HepG2 (cell line): ENCODE measurements around the gene PTPN14. TPM values are rescaled to one million over a fixed set of nuclear protein-coding genes. Genes with fewer than 3 reads are reported as not detected.

Experiments
- ATAC-seq: fragments of 200-7000 bp; cut with Tn5 transposase; 3 replicates; pipeline ENCODE4 v1.9.1; 2020; ENCODE audit warnings: mild to moderate bottlenecking, moderate library complexity
- BruUV-seq: library from RNA; stranded (reverse); fragments of 400-500 nt; replicated peaks from 2 replicates; lab custom pipeline; 2021; lab: Mats Ljungman, UMichigan
- CTCF ChIA-PET: fragments of 300-600 bp; formaldehyde crosslinking; extraction: SDS; loops from one replicate; lab custom pipeline; 2021; ENCODE audit warnings: low total read pairs, inconsistent platforms, low intra/inter-chr PET ratio; lab: Yijun Ruan, JAX
- POLR2A ChIA-PET: fragments of 350-600 bp; sonication (Branson Sonifier 250); formaldehyde crosslinking; loops from one replicate; lab custom pipeline; 2020; ENCODE audit warnings: antibody characterized with exemption, inconsistent platforms; lab: Yijun Ruan, JAX
- DNase-seq: peaks from one replicate; pipeline ENCODE4 v3.0.0-alpha.2; 2015; ENCODE audit warnings: low spot score
- FAIRE-seq: peaks from 3 replicates; lab custom pipeline; 2011; peaks lifted over from hg19 to GRCh38; lab: Jason Lieb, UNC
- H2AFZ ChIP-seq: one replicate; pipeline ENCODE4 v1.6.1; 2011; ENCODE audit warnings: low read length, inconsistent platforms
- H3K27ac ChIP-seq: fragments of 300-600 bp; 3 replicates; pipeline ENCODE4 v1.8.0; 2011; ENCODE audit warnings: mixed run types, mild to moderate bottlenecking, mixed read lengths, low read length, inconsistent platforms; ENCODE audit not compliant: insufficient read depth; ENCODE audit errors: extremely low read length
- H3K27me3 ChIP-seq, 2 experiments: fragments of 200-600 bp in 1 of 2; 2 replicates in 1 of 2; 3 replicates in 1 of 2; pipeline versions ENCODE4 v1.6.0 to v1.8.0; 2011; ENCODE audit warnings: low read length in 2 of 2, mild to moderate bottlenecking in 2 of 2, moderate library complexity in 2 of 2, inconsistent platforms in 1 of 2; ENCODE audit not compliant: insufficient read depth in 2 of 2, control insufficient read depth in 1 of 2
- H3K36me3 ChIP-seq, 2 experiments: fragments of 200-600 bp in 1 of 2; replicated peaks in 1 of 2; 2 replicates in 1 of 2; 3 replicates in 1 of 2; pipeline versions ENCODE4 v1.5.1 to v1.8.0; 2011; ENCODE audit warnings: low read length in 2 of 2, inconsistent platforms in 1 of 2; ENCODE audit not compliant: insufficient read depth in 2 of 2, control insufficient read depth in 1 of 2
- H3K4me1 ChIP-seq: 2 replicates; pipeline ENCODE4 v1.5.1; 2012; ENCODE audit warnings: low read length, inconsistent platforms; ENCODE audit not compliant: insufficient read depth
- H3K4me2 ChIP-seq: 2 replicates; pipeline ENCODE4 v1.6.0; 2011; ENCODE audit warnings: low read depth, low read length, inconsistent platforms
- H3K4me3 ChIP-seq, 3 experiments: fragments of 200-600 bp in 1 of 3; sonication (generic), shearing (Covaris generic) in 1 of 3; replicated peaks in 1 of 3; 2 replicates each; pipeline ENCODE4 v1.5.1; 2011 to 2016; ENCODE audit warnings: low read length in 3 of 3, inconsistent platforms in 2 of 3, low read depth in 2 of 3, mild to moderate bottlenecking in 2 of 3, control low read depth in 1 of 3, mixed read lengths in 1 of 3; ENCODE audit not compliant: insufficient read depth in 1 of 3
- H3K79me2 ChIP-seq: one replicate; pipeline ENCODE4 v1.6.1; 2011; ENCODE audit warnings: low read length, inconsistent platforms; ENCODE audit not compliant: insufficient read depth
- H3K9ac ChIP-seq: 2 replicates; pipeline ENCODE4 v1.6.0; 2011; ENCODE audit warnings: mild to moderate bottlenecking, low read depth, low read length, inconsistent platforms; ENCODE audit not compliant: insufficient read depth
- H3K9me3 ChIP-seq: 2 replicates; pipeline ENCODE4 v1.5.1; 2012; ENCODE audit warnings: mild to moderate bottlenecking, low read length
- H4K20me1 ChIP-seq: 2 replicates; pipeline ENCODE4 v1.6.0; 2011; ENCODE audit warnings: inconsistent platforms, mild to moderate bottlenecking, low read length, moderate library complexity; ENCODE audit not compliant: insufficient read depth
- ATAD3A ChIP-seq: sonication (generic); formaldehyde crosslinking; IDR thresholded peaks from 2 replicates; pipeline ENCODE4 v1.4.0; 2020; ENCODE audit warnings: missing genetic modification reagents
- EHMT2 ChIP-seq: fragments of 200-600 bp; sonication (generic); IDR thresholded peaks from 2 replicates; pipeline ENCODE4 v1.7.0; 2017; ENCODE audit warnings: antibody characterized with exemption, low read depth, low read length, borderline replicate concordance
- ETS1 ChIP-seq: sonication (generic); formaldehyde crosslinking; IDR thresholded peaks from 2 replicates; pipeline ENCODE4 v1.4.0; 2020; ENCODE audit warnings: missing genetic modification reagents
- KDM3A ChIP-seq: IDR thresholded peaks from 2 replicates; pipeline ENCODE4 v1.6.1; 2018; ENCODE audit warnings: low read depth, missing compliant biosample characterization
- NFKB2 ChIP-seq: sonication (generic); formaldehyde crosslinking; IDR thresholded peaks from 2 replicates; pipeline ENCODE4 v1.4.0; 2020; ENCODE audit warnings: missing genetic modification reagents, borderline replicate concordance
- ZNF136 ChIP-seq: sonication (generic); formaldehyde crosslinking; IDR thresholded peaks from 2 replicates; pipeline ENCODE4 v1.8.1; 2022; ENCODE audit warnings: low read depth, mild to moderate bottlenecking, moderate library complexity, missing genetic modification reagents
- ZNF17 ChIP-seq: sonication (generic); formaldehyde crosslinking; IDR thresholded peaks from 2 replicates; pipeline ENCODE4 v1.5.0; 2020; ENCODE audit warnings: mild to moderate bottlenecking, missing genetic modification reagents
- ZNF460 ChIP-seq: sonication (generic); formaldehyde crosslinking; IDR thresholded peaks from 2 replicates; pipeline ENCODE4 v1.5.1; 2020; ENCODE audit warnings: missing genetic modification reagents, mild to moderate bottlenecking, borderline replicate concordance
- ZNF75D ChIP-seq: sonication (generic); formaldehyde crosslinking; IDR thresholded peaks from 2 replicates; pipeline ENCODE4 v1.8.1; 2023; ENCODE audit warnings: missing genetic modification reagents, mild to moderate bottlenecking, borderline replicate concordance
- WGBS: methylation state at CpG from one replicate; pipeline ENCODE4 v1.1.6; 2017; ENCODE audit warnings: low lambda C conversion rate; 5-methylcytosine and 5-hydroxymethylcytosine counted together
- in situ Hi-C: cut with HindIII; loops from 2 replicates; pipeline ENCODE4 v1.10.0; 2017; ENCODE audit warnings: low pct_unique_long_range_greater_than_20kb; ENCODE audit not compliant: extremely low pct_ligation_motif_present
- intact Hi-C: fragments of 100-400 bp; cut with micrococcal nuclease; formaldehyde crosslinking; loops from one replicate; pipeline ENCODE4 v1.10.0; 2022; ENCODE audit not compliant: unreplicated experiment
- polyA plus RNA-seq, 8 experiments: library from polyadenylated mRNA; depleted of rRNA in 3 of 8; stranded (reverse) in 7 of 8; unstranded in 1 of 8; fragments of >200 nt; fragmentation: Illumina TruSeq in 4 of 8; extraction: Trizol in 4 of 8; gene quantifications; 2 replicates each; pipeline versions ENCODE4 v1.2.1 to v1.2.3, GENCODE V29; 2011 to 2016; ENCODE audit warnings: low read depth in 4 of 8, missing spikeins in 1 of 8, mixed read lengths in 1 of 8; ENCODE audit not compliant: insufficient read depth in 1 of 8
- total RNA-seq, 5 experiments: library from RNA; depleted of rRNA; stranded (reverse); fragments of >200 nt; fragmentation: Illumina TruSeq; extraction: Trizol; gene quantifications; 2 replicates each; pipeline ENCODE4 v1.2.3, GENCODE V29; 2016; ENCODE audit warnings: low read depth in 1 of 5
- TF ChIP-seq, protein P1 (sequence below): sonication (generic); formaldehyde crosslinking; IDR thresholded peaks from 2 replicates; pipeline ENCODE4 v1.5.0; 2020; ENCODE audit warnings: missing genetic modification reagents

The PTPN14 gene
- total and polyA plus RNA-seq, 2 of the 13 experiments (the other 11 are each of a cell fraction or from before 2014, with no cell fraction given) = 3.9 to 4.7 TPM

GRCh38 chr1:214582289-214582891 lies 31.0 kb upstream of the PTPN14 start:
- Histone ChIP-seq H3K4me1 (no peaks in the 10 kb centered on the region), H2AFZ (no peak overlapping the region), H3K9me3 (no peaks in the 10 kb centered on the region), H3K27ac (no peak overlapping the region), H3K27me3 (peaks cover 0 to 2% of the 10 kb centered on the region in 2 experiments; a peak in 1 of 5 replicates), H3K4me3 (no peak overlapping the region), H3K36me3 (no peaks in the 10 kb centered on the region), H3K9ac (no peak overlapping the region), H4K20me1 (no peaks in the 10 kb centered on the region), H3K79me2 (no peaks in the 10 kb centered on the region), H3K4me2 (no peak overlapping the region)
- no peak for TF ChIP-seq ETS1 (CRISPR knock-in tag)
- no peak for TF ChIP-seq ZNF75D (CRISPR knock-in tag)
- TF ChIP-seq ZNF460 (CRISPR knock-in tag) = no peak
- no peak for TF ChIP-seq KDM3A
- ChIA-PET CTCF (no interaction called here), POLR2A (interaction anchor here (1.1 kb wide), 1 partner anchor 32 kb away, joined by 3 read pairs; no protein-coding TSS in a partner anchor)
- DNase-seq (no peak), ATAC-seq (no peak), FAIRE-seq (no peak)
- WGBS = 40% methylated on average over 7 of the region's 7 CpGs
- intact Hi-C loops (loop anchor here (10.0 kb wide), 1 partner anchor 368 kb away; no protein-coding TSS in a partner anchor), in situ Hi-C loops (loop anchor here (10.0 kb wide), 2 partner anchors 248 to 368 kb away; no protein-coding TSS in a partner anchor)
- BruUV-seq = no TSS peak

DNA sequence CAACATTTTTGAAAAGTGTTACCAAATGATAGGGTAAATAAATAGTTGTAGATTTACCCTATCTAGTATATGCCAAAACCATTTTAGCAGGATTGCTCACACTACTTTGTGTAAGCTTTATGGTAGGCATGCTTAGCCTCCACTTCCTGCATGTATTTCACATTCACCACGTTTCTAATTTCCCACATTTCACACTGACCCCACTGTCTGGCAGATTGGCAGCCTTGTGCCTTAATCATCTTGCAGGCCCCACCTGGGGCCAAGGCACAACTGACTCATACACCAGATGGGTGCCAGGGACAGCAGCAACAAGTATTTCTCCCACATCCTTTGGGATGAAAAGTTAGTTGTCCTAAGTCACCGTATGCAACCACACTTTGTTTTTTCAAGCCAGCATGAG lies 30.4 kb upstream of the PTPN14 start:
- H4K20me1 ChIP-seq = no peaks in the 10 kb centered on the region
- DNase-seq = no peak
- no TSS peak for BruUV-seq
- in situ Hi-C loops = loop anchor here (10.0 kb wide), 2 partner anchors 247 to 367 kb away; no protein-coding TSS in a partner anchor
- intact Hi-C loops = loop anchor here (10.0 kb wide), 1 partner anchor 367 kb away; no protein-coding TSS in a partner anchor
- FAIRE-seq = no peak
- WGBS = 16% methylated on average over 2 of the region's 2 CpGs
- peaks cover 2% of the 10 kb centered on the region; the same call in 1 of the 2 replicates for H3K9me3 ChIP-seq
- no peak overlapping the region for H2AFZ ChIP-seq
- no peak overlapping the region for H3K9ac ChIP-seq
- H3K4me3 ChIP-seq = no peak overlapping the region
- H3K79me2 ChIP-seq = no peaks in the 10 kb centered on the region
- H3K4me1 ChIP-seq = no peaks in the 10 kb centered on the region
- no peak overlapping the region for H3K4me2 ChIP-seq
- H3K27ac ChIP-seq = no peak overlapping the region
- CTCF ChIA-PET = no interaction called here
- no peaks in the 10 kb centered on the region for H3K36me3 ChIP-seq
- peaks cover 0 to 2% of the 10 kb centered on the region in 2 experiments; a peak in 1 of 5 replicates for H3K27me3 ChIP-seq
- no peak for ATAC-seq
- POLR2A ChIA-PET = interaction anchor here (1.1 kb wide), 1 partner anchor 31 kb away, joined by 3 read pairs; no protein-coding TSS in a partner anchor
- TF ChIP-seq ATAD3A (CRISPR knock-in tag) (no peak), NFKB2 (CRISPR knock-in tag) (no peak), ZNF17 (CRISPR knock-in tag) (no peak), ETS1 (CRISPR knock-in tag) (no peak), ZNF136 (no peak), EHMT2 (no peak)
- TF ChIP-seq, protein P1, sequence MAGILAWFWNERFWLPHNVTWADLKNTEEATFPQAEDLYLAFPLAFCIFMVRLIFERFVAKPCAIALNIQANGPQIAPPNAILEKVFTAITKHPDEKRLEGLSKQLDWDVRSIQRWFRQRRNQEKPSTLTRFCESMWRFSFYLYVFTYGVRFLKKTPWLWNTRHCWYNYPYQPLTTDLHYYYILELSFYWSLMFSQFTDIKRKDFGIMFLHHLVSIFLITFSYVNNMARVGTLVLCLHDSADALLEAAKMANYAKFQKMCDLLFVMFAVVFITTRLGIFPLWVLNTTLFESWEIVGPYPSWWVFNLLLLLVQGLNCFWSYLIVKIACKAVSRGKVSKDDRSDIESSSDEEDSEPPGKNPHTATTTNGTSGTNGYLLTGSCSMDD (CRISPR knock-in tag) = no peak
